Measurements from ENCODE around the gene DDX24.

DDX24 gene

DNA sequence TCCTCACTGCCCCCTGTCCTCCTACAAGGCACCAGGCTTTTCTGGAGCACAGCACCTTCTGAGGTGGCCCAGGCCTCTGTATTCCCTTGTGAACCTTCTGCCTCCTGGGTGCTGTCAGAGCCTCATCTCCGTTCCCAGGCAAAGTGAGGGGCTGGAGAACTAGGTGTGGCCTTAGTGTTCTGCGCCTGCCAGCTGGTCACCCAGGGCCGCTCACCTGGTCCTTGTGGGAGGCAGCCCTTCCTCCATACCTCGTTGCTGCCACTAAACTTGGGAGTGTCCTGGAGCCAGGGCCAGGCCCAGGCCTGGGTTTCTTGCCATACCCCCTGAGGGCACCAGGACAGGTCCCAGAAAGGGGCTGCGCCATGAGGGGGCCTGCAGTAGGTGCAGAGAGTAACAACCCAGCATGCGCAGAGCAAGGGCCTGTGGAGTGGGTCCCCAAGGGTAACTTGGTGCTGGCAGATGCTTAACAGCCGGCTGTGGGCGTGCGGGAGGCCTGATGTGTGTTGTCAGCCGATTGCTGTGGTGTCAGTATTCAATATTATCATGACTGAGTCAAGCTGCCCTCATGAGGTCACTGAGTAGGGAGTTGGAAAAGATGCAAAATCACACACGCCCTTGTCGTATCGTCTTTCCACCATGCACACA lies 37.8 kb downstream of the DDX24 start:
- no peak overlapping the region for H3K4me3 ChIP-seq (ENCODE audit: low read depth, low read length)
- no peak for DNase-seq (ENCODE audit: low read depth)
- TF ChIP-seq, protein P1, sequence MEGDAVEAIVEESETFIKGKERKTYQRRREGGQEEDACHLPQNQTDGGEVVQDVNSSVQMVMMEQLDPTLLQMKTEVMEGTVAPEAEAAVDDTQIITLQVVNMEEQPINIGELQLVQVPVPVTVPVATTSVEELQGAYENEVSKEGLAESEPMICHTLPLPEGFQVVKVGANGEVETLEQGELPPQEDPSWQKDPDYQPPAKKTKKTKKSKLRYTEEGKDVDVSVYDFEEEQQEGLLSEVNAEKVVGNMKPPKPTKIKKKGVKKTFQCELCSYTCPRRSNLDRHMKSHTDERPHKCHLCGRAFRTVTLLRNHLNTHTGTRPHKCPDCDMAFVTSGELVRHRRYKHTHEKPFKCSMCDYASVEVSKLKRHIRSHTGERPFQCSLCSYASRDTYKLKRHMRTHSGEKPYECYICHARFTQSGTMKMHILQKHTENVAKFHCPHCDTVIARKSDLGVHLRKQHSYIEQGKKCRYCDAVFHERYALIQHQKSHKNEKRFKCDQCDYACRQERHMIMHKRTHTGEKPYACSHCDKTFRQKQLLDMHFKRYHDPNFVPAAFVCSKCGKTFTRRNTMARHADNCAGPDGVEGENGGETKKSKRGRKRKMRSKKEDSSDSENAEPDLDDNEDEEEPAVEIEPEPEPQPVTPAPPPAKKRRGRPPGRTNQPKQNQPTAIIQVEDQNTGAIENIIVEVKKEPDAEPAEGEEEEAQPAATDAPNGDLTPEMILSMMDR (IDR thresholded peaks at IDR 0.05; ENCODE audit: low read depth, low read length, missing control alignments): no peak
- in situ Hi-C loops (cut with HindIII; ENCODE audit: low sequenced_read_pairs): no loop called here

DNA sequence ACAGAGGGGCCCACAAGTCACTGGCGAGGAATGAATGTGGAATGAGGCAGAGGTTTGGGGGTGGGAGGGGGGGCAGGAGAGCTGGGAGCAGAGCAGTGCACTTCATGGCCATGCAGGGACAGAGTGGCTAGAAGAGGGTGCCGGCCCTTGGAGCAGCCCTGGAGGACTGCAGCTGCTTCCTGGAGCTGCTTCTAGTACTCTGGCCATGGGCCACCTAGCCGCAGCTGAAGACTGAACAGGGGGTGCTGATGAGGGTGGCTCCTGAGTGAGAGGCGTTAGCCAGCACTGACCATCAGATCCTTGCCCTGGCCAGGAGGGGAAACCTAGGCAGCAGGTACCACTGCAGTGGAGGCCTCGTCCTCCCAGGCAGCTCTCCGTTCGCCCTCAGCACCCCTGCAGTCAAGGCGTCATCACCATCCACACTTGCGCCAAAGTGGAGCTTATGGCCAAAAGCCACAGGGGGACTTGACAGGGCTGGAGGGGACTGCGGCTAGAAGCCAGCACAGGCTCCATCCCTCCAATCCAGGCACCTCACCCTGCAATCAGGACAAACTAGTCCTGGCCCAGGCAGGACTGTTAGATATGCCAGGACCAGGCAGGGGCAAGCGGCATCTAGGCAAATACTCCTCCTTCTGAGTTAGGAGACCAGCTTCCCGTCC lies 38.4 kb downstream of the DDX24 start:
- no peak for DNase-seq (ENCODE audit: low read depth)
- no peak overlapping the region for H3K4me3 ChIP-seq (ENCODE audit: low read depth, low read length)
- TF ChIP-seq, protein P1 (IDR thresholded peaks at IDR 0.05; ENCODE audit: low read depth, low read length, missing control alignments): no peak
- in situ Hi-C loops (cut with HindIII; ENCODE audit: low sequenced_read_pairs): no loop called here

DNA sequence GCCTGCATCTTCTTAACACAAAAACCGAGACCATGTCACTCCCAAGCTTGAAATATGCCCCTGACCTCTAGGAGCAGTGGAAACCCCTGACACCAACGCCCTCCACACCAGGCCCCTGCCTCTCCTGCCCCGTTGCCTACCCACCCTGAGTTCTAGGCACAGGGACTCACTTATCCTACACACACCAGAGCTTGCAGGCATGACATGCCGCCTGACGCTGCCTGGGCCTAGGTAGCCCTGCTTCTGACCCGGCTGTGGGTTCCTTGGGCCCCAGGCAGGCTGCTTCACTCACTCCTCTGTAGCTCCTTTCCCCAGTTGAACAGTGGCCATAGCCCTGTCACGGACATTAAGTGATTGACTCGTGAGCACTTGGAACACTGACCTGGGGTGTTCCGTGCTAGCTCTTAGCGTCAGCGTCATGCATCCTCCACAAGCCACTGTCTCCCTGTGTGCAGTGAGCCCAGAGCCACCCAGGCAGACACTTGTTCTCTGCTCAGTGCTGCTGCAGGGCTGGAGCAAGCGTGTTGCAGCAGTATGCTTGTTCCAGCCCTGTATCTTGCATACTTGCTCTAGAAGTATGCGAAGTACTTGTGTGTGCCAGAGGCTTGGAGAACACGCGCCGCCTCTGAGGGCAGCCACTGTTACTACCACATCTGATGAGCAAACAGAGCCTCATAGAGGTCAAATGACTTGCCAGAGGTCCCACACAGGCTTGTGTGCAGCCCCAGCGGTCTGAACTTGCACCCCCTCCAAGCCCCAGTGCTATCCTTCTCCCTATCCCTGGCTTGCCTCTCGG lies 39.3 kb downstream of the DDX24 start:
- in situ Hi-C loops (cut with HindIII; ENCODE audit: low sequenced_read_pairs): no loop called here
- no peak overlapping the region for H3K4me3 ChIP-seq (ENCODE audit: low read depth, low read length)
- DNase-seq (ENCODE audit: low read depth): no peak
- TF ChIP-seq, protein P1 (IDR thresholded peaks at IDR 0.05; ENCODE audit: low read depth, low read length, missing control alignments): no peak

DNA sequence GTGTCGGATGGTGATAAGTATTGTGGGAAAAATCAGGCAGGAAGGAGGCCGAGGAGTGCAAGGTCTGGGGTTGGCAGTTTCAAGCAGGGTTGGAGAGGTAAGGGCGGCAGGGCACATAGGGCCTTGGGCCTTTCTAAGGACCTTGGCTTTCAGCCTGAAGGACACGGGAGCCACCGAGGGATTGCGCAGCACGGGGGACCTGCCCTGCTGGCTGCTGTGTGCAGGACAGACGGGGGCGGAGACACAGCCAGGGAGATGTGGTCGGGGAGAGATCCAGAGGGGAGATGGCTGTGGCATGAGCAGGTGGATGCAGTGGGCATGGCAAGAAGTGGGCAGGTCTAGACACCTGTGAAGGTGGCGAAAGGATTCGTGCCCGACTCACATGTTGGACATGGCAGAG lies 40.2 kb downstream of the DDX24 start:
- H3K4me3 ChIP-seq (ENCODE audit: low read depth, low read length): no peak overlapping the region
- TF ChIP-seq, protein P1 (IDR thresholded peaks at IDR 0.05; ENCODE audit: low read depth, low read length, missing control alignments): no peak
- in situ Hi-C loops (cut with HindIII; ENCODE audit: low sequenced_read_pairs): no loop called here

DNA sequence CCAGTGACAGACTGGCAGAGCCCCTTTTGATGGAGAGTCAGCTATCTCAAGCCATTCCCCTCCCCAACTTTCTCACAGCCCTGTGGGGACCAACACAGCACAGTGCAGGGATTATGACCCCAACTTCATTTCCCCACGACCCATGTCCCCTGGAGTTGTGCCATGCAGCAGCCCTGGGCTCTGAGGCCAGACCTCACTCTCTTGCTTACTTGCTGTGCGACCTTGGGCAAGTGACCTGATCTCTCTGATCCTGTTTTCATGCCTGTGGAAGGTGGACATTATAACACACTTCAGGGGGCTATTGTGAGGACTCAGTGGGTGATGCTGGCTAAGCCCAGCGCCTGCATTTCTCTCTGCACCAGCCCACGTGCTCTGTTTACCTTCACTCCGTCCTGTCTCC lies 40.8 kb downstream of the DDX24 start:
- no peak overlapping the region for H3K4me3 ChIP-seq (ENCODE audit: low read depth, low read length)
- in situ Hi-C loops (cut with HindIII; ENCODE audit: low sequenced_read_pairs): no loop called here
- DNase-seq (ENCODE audit: low read depth): no peak
- TF ChIP-seq, protein P1 (IDR thresholded peaks at IDR 0.05; ENCODE audit: low read depth, low read length, missing control alignments): no peak

More for the DNA sequence above, 40.2 kb downstream of the DDX24 start:
- no peak for DNase-seq (ENCODE audit: low read depth)

DNA sequence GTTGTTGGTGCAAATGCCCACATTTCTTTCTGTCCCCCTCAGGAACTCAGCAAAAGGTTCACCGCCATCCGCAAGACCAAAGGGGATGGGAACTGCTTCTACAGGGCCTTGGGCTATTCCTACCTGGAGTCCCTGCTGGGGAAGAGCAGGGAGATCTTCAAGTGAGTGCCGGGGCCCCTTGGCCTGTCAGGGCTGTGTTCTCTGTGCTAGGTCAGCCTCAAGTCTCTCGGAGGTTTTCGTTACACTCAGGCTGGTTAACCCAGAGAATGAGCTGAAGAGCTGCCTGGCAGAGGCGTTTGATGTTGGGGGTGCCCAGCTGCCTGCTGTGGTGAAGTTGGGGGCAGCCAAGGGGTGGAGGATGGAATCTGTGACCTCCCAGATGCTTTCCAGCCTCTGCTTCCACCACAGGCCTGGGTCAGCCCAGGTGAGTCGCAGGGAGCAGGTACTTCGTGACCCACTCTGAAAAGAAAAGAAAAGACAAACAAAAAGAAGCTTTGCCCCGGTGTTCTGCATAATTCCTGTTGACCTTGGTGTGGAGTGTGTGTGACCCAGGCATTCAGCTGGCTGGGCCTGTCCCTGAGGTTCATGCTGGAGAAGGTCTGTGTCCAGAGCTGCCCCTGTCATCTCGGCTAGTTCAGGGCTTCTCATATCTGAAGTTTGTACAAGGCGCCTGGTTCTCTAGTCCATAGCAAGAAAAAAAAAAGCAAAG lies 41.9 kb downstream of the DDX24 start:
- no peak overlapping the region for H3K4me3 ChIP-seq (ENCODE audit: low read depth, low read length)
- DNase-seq (ENCODE audit: low read depth): no peak
- TF ChIP-seq, protein P1 (IDR thresholded peaks at IDR 0.05; ENCODE audit: low read depth, low read length, missing control alignments): no peak
- in situ Hi-C loops (cut with HindIII; ENCODE audit: low sequenced_read_pairs): no loop called here
